Chondrocyte (in vitro differentiated cells): ENCODE measurements around the gene RCAN2. TPM values are rescaled to one million over a fixed set of nuclear protein-coding genes. Genes with fewer than 3 reads are reported as not detected.

Experiments
- DNase-seq: peaks from one replicate; pipeline ENCODE4 v3.0.0; 2021; ENCODE audit warnings: mixed read lengths, low spot score
- H3K27ac Mint-ChIP-seq: one replicate; pipeline ENCODE4 v1.8.0; 2021; ENCODE audit warnings: mild to moderate bottlenecking, moderate library complexity, mixed read lengths; ENCODE audit not compliant: unreplicated experiment
- H3K27me3 Mint-ChIP-seq: 2 replicates; pipeline ENCODE4 v1.8.0; 2021; ENCODE audit warnings: low read depth, mixed read lengths
- H3K36me3 Mint-ChIP-seq: 2 replicates; pipeline ENCODE4 v1.8.0; 2021; ENCODE audit warnings: low read depth, mixed read lengths
- H3K4me1 Mint-ChIP-seq: 2 replicates; pipeline ENCODE4 v1.8.0; 2021; ENCODE audit warnings: low read depth, mild to moderate bottlenecking, mixed read lengths
- H3K4me3 Mint-ChIP-seq: one replicate; pipeline ENCODE4 v1.8.0; 2021; ENCODE audit warnings: mild to moderate bottlenecking, moderate library complexity, mixed read lengths; ENCODE audit not compliant: unreplicated experiment
- H3K9me3 Mint-ChIP-seq: 2 replicates; pipeline ENCODE4 v1.8.0; 2021; ENCODE audit warnings: low read depth, mixed read lengths
- CTCF ChIP-seq: fragments of 200-600 bp; sonication (generic); IDR thresholded peaks from 2 replicates; pipeline ENCODE4 v1.5.0; 2021; ENCODE audit warnings: antibody characterized with exemption, mild to moderate bottlenecking, moderate library complexity
- total RNA-seq: library from RNA; stranded (reverse); gene quantifications from 3 replicates; pipeline ENCODE4 v1.2.1, GENCODE V29; 2021

The RCAN2 gene
- total RNA-seq, 1 donor from 2014 or later, result 23.8 TPM

DNA sequence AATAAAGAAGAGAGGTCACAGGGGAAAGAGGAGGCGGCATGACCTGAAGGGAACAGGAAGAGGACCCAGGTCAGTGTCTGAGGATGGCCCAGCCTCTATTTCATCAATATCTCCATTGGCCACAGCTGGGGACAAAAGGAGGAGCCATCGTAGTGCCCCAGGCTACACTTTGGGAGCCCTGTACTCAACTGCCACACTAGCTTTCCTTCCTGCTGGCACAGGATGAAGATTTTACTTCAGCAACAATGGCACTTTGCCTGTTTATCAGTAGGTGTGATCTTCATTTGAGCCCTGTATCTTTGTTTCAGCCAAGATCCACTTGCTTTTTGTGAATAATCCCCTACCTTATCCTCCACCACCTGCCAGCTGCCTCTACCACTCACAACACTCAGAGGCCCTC, 35.4 kb upstream of the RCAN2 start:
- no peak for TF ChIP-seq CTCF
- H3K4me3 Mint-ChIP-seq, result no peak overlapping the region
- no peak for DNase-seq
- peaks cover 52% of the 10 kb centered on the region for H3K4me1 Mint-ChIP-seq
- H3K27me3 Mint-ChIP-seq, result no peaks in the 10 kb centered on the region
- H3K9me3 Mint-ChIP-seq, result peaks cover 2% of the 10 kb centered on the region
- H3K27ac Mint-ChIP-seq, result no peak overlapping the region
- no peaks in the 10 kb centered on the region for H3K36me3 Mint-ChIP-seq

- no peak overlapping the region for H3K27ac Mint-ChIP-seq
- DNase-seq, result no peak
- no peaks in the 10 kb centered on the region for H3K27me3 Mint-ChIP-seq
- H3K36me3 Mint-ChIP-seq, result no peaks in the 10 kb centered on the region
- no peak for TF ChIP-seq CTCF
- H3K4me1 Mint-ChIP-seq, result peaks cover 53% of the 10 kb centered on the region
- peaks cover 8% of the 10 kb centered on the region for H3K9me3 Mint-ChIP-seq
- no peak overlapping the region for H3K4me3 Mint-ChIP-seq
These were observed 34.3 kb upstream of the RCAN2 start for GRCh38 chr6:46525583-46525982.

DNA sequence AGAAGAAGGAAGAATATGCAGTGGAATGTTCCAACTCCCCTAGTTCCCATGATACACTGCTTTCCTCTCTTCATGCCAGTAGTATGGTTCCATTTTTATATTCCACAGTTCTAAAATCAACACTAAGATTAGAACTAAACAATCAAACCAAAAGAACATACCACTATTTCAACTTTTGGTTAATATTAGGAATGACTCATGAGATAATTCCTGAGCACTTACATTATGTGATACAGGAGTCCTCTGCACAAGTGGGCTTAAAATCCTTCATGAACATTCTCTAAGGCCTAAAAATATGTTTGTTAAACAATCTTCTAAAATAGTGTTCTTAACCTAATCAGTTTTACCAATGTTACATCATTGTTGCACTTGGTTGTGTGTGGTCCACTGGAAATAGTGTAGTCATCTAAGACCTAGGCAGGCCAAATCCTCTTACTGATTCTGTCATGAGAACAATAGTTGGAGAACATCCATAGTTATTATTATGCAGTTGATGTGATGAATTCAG, 30.3 kb upstream of the RCAN2 start:
- no peaks in the 10 kb centered on the region for H3K27me3 Mint-ChIP-seq
- peak overlapping the region; percentile 92 for H3K27ac Mint-ChIP-seq
- peaks cover 46% of the 10 kb centered on the region for H3K4me1 Mint-ChIP-seq
- no peaks in the 10 kb centered on the region for H3K36me3 Mint-ChIP-seq
- H3K9me3 Mint-ChIP-seq, result peaks cover 8% of the 10 kb centered on the region
- no peak overlapping the region for H3K4me3 Mint-ChIP-seq
- DNase-seq, result no peak
- no peak for TF ChIP-seq CTCF

GRCh38 chr6:46517202-46517601, 26.0 kb upstream of the RCAN2 start:
- no peak for DNase-seq
- Mint-ChIP-seq H3K36me3 (no peaks in the 10 kb centered on the region), H3K9me3 (peaks cover 6% of the 10 kb centered on the region), H3K27ac (no peak overlapping the region), H3K4me3 (no peak overlapping the region), H3K27me3 (no peaks in the 10 kb centered on the region), H3K4me1 (peaks cover 38% of the 10 kb centered on the region)
- TF ChIP-seq CTCF, result no peak

DNA sequence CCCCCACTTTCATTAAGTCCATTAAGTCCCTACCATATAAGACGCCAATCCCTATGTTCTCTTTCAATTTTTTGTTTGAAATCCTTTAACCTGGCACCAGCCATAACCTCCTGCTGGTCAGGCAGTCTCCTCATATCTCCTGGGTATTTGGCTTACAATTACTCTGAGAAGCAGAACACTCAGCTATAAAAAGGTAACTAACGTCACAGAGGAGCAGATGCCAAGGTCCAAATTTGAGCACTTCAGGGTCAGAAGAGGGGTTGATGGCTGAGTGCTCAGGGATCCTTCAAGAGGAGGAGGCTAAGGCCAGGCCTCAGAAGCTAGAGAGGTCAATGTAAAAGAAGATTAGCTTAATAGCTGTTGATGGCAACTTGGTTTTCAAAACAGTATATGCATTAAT, 22.3 kb upstream of the RCAN2 start:
- Mint-ChIP-seq H3K9me3 (no peaks in the 10 kb centered on the region), H3K27me3 (no peaks in the 10 kb centered on the region), H3K27ac (no peak overlapping the region), H3K36me3 (no peaks in the 10 kb centered on the region), H3K4me1 (peaks cover 45% of the 10 kb centered on the region), H3K4me3 (no peak overlapping the region)
- TF ChIP-seq CTCF, result no peak
- no peak for DNase-seq
